Measurements from ENCODE around the gene LAYN. TPM values are rescaled to one million over a fixed set of nuclear protein-coding genes. Genes with fewer than 3 reads are reported as not detected.

The LAYN gene
- polyA plus RNA-seq, 2 of the 4 experiments (the other 2 are of a cell fraction), result 4.1 to 9.0 TPM

- FAIRE-seq (no peak), ATAC-seq (no peak), DNase-seq (ENCODE audit: low read depth in 1 of 2, low spot score in 1 of 2) (no peak)
- WGBS (ENCODE audit: missing lambda C conversion rate), result 85% methylated on average over 1 of the region's 1 CpG
- ChIA-PET POLR2A (no interaction called here), CTCF (interaction anchor here (1.5 kb wide), 1 partner anchor 13 kb away, joined by 3 read pairs; no protein-coding TSS in a partner anchor)
- H3K4me3 ChIP-seq, result no peak overlapping the region
- H3K27ac ChIP-seq, result no peak overlapping the region
- no peak overlapping the region for H3K4me2 ChIP-seq
- TF ChIP-seq HOXB13 (CRISPR knock-in tag; IDR thresholded peaks at IDR 0.05; ENCODE audit: low read depth) (no peak), HOXA7 (CRISPR knock-in tag; IDR thresholded peaks at IDR 0.05) (no peak), ESRRA (IDR thresholded peaks at IDR 0.05; ENCODE audit: borderline replicate concordance, low read length) (no peak), USF2 (IDR thresholded peaks at IDR 0.05) (no peak), GATA3 (IDR thresholded peaks at IDR 0.05; ENCODE audit: borderline replicate concordance) (no peak), MAX (IDR thresholded peaks at IDR 0.05) (no peak)
- peaks cover 20% of the 10 kb centered on the region for H3K4me1 ChIP-seq
- H3K9me3 ChIP-seq, result no peaks in the 10 kb centered on the region
Measured at GRCh38 chr11:111525456-111525855, 15.1 kb upstream of the LAYN start.

GRCh38 chr11:111526501-111526900 is 14.0 kb upstream of the LAYN start:
- Histone ChIP-seq H3K4me3 (no peak overlapping the region), H3K9me3 (no peaks in the 10 kb centered on the region), H3K4me2 (peak overlapping the region; percentile 11; the same call in 1 of the 3 replicates), H3K4me1 (peaks cover 21% of the 10 kb centered on the region), H3K27ac (peak overlapping the region in 1 of 2 experiments; percentile 50; a peak in 1 of 6 replicates)
- ATAC-seq, result peak; percentile 68 to 77; a peak in 5 of 6 replicates
- WGBS (ENCODE audit: missing lambda C conversion rate), result 73% methylated on average over 1 of the region's 1 CpG
- TF ChIP-seq BHLHE40 (IDR thresholded peaks at IDR 0.05; ENCODE audit: low read depth, low read length) (no peak), ZFP36 (IDR thresholded peaks at IDR 0.05; ENCODE audit: borderline replicate concordance, partially characterized antibody) (no peak), HOXB13 (CRISPR knock-in tag; IDR thresholded peaks at IDR 0.05; ENCODE audit: low read depth) (no peak), CEBPB (IDR thresholded peaks at IDR 0.05) (no peak), RARB (CRISPR knock-in tag; IDR thresholded peaks at IDR 0.05) (no peak), JUNB (IDR thresholded peaks at IDR 0.05) (no peak), NFE2L2 (conservative IDR thresholded peaks at IDR 0.05; ENCODE audit: low read length) (no peak), SMC3 (IDR thresholded peaks at IDR 0.05) (no peak), HES2 (IDR thresholded peaks at IDR 0.05) (no peak), ATOH8 (CRISPR knock-in tag; IDR thresholded peaks at IDR 0.05; ENCODE audit: low read depth) (no peak), PHF8 (IDR thresholded peaks at IDR 0.05; ENCODE audit: borderline replicate concordance, low read depth) (no peak), HOXB5 (CRISPR knock-in tag; IDR thresholded peaks at IDR 0.05) (no peak), MAZ (IDR thresholded peaks at IDR 0.05; ENCODE audit: borderline replicate concordance, low read depth, low read length) (no peak), POLR2A (IDR thresholded peaks at IDR 0.05; ENCODE audit: low read length) (no peak), FOSL2 (IDR thresholded peaks at IDR 0.05) (no peak), FOSL2 (CRISPR knock-in tag; IDR thresholded peaks at IDR 0.05) (no peak), TP53 (CRISPR knock-in tag; IDR thresholded peaks at IDR 0.05) (no peak)
- ChIA-PET CTCF (no interaction called here), POLR2A (no interaction called here)
- DNase-seq (ENCODE audit: low read depth in 1 of 2, low spot score in 1 of 2), result peak; percentile 29 to 49
- no peak for FAIRE-seq

GRCh38 chr11:111527279-111527678 is 13.2 kb upstream of the LAYN start:
- Histone ChIP-seq H3K4me3 (no peak overlapping the region), H3K4me1 (peaks cover 28% of the 10 kb centered on the region), H3K27ac (no peak overlapping the region), H3K4me2 (no peak overlapping the region), H3K9me3 (no peaks in the 10 kb centered on the region)
- 89% methylated on average over 1 of the region's 1 CpG for WGBS (ENCODE audit: missing lambda C conversion rate)
- ATAC-seq (no peak), FAIRE-seq (no peak), DNase-seq (ENCODE audit: low read depth in 1 of 2, low spot score in 1 of 2) (no peak)
- POLR2A ChIA-PET, result no interaction called here
- CTCF ChIA-PET, result no interaction called here
- TF ChIP-seq MAFK (IDR thresholded peaks at IDR 0.05; ENCODE audit: partially characterized antibody), result peak; percentile 81
- no peak for TF ChIP-seq EHF (CRISPR knock-in tag; IDR thresholded peaks at IDR 0.05)

Data from A549 (cell line).